Progenitor cell of endocrine pancreas (in vitro differentiated cells): ENCODE results near the gene SPRR1A. TPM values are rescaled to one million over a fixed set of nuclear protein-coding genes. Genes with fewer than 3 reads are reported as not detected.
"Not testable (repeated sequence)": the region's sequence is repeated elsewhere in the genome, so short reads cannot be mapped to it uniquely, and the experiment has no call there.

Experiments used
- DNase-seq: peaks from one replicate; pipeline ENCODE4 v3.0.0; 2021; ENCODE audit warnings: low spot score; ENCODE audit not compliant: unreplicated experiment
- H3K27ac Mint-ChIP-seq: 2 replicates; pipeline ENCODE4 v1.8.0; 2021; ENCODE audit warnings: mild to moderate bottlenecking, moderate library complexity, mixed read lengths
- H3K27me3 Mint-ChIP-seq: 2 replicates; pipeline ENCODE4 v1.8.0; 2021; ENCODE audit warnings: mixed read lengths
- H3K36me3 Mint-ChIP-seq: 2 replicates; pipeline ENCODE4 v1.8.0; 2022; ENCODE audit warnings: mixed read lengths; ENCODE audit not compliant: insufficient read depth
- H3K4me1 Mint-ChIP-seq: 2 replicates; pipeline ENCODE4 v1.8.0; 2021; ENCODE audit warnings: low read depth, mixed read lengths
- H3K4me3 Mint-ChIP-seq: 2 replicates; pipeline ENCODE4 v1.8.0; 2021; ENCODE audit warnings: low read depth, mild to moderate bottlenecking, moderate library complexity, mixed read lengths
- H3K9me3 Mint-ChIP-seq: 2 replicates; pipeline ENCODE4 v1.8.0; 2021; ENCODE audit warnings: low read depth, mixed read lengths
- total RNA-seq: library from RNA; stranded (reverse); gene quantifications from 2 replicates; pipeline ENCODE4 v1.2.1, GENCODE V29; 2021
- TF ChIP-seq, protein P1 (sequence below): fragments of 200-600 bp; sonication (generic); IDR thresholded peaks from one replicate; pipeline ENCODE4 v1.5.0; 2021; ENCODE audit warnings: antibody characterized with exemption, mild to moderate bottlenecking; ENCODE audit not compliant: unreplicated experiment

The SPRR1A gene
- total RNA-seq, 1 donor from 2014 or later, result not detected

DNA sequence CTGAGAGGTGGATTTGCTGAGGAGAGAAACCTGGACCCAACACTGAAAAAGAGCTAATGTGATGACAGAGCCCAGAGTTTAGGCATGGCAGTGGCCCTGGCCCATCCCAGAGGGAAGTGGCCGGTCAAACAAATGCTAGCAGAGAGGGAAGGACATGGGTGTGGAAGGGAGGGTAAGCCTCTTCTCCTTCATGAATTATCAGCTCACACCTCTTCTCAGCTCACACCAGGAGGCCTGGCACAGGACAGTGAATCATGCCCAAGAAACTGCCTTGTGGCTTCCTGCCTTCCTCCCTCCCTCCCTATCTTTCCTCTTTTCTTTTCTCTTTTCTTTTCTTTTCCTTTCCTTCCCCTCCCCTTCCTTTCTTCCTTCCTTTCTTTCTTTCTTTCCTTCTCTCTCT lies 16.4 kb downstream of the SPRR1A start:
- TF ChIP-seq, protein P1, sequence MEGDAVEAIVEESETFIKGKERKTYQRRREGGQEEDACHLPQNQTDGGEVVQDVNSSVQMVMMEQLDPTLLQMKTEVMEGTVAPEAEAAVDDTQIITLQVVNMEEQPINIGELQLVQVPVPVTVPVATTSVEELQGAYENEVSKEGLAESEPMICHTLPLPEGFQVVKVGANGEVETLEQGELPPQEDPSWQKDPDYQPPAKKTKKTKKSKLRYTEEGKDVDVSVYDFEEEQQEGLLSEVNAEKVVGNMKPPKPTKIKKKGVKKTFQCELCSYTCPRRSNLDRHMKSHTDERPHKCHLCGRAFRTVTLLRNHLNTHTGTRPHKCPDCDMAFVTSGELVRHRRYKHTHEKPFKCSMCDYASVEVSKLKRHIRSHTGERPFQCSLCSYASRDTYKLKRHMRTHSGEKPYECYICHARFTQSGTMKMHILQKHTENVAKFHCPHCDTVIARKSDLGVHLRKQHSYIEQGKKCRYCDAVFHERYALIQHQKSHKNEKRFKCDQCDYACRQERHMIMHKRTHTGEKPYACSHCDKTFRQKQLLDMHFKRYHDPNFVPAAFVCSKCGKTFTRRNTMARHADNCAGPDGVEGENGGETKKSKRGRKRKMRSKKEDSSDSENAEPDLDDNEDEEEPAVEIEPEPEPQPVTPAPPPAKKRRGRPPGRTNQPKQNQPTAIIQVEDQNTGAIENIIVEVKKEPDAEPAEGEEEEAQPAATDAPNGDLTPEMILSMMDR, result no peak
- no peaks in the 10 kb centered on the region for H3K36me3 Mint-ChIP-seq
- H3K4me3 Mint-ChIP-seq, result no peak overlapping the region
- peaks cover 9% of the 10 kb centered on the region for H3K9me3 Mint-ChIP-seq
- DNase-seq, result no peak
- H3K27me3 Mint-ChIP-seq, result no peaks in the 10 kb centered on the region
- H3K27ac Mint-ChIP-seq, result no peak overlapping the region
- peaks cover 10% of the 10 kb centered on the region for H3K4me1 Mint-ChIP-seq

DNA sequence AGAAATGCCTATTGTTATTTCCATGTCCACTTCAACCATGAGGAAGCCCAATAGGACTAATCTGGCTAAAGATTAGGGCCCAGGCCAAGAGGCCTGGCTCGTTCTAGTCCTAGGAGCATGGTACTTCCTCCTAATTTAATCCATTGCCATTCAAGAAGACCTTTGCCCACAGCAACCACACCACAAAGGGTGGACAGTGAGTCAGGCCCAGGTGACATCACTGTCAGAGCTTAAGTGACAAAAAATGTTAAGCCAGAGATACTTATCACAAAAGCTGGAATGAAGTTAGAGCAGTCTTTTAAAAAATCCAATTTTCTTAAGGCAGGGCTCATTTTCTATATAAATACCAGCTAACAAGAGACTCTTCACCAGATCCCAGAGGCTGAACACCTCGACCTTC lies 17.5 kb downstream of the SPRR1A start, which contains the start of gene SPRR3:
SPRR3 (plus strand) TSS at position 368 of the 400 bp plus-strand sequence. CDS start 1,272 bp downstream, outside the sequence.
- Mint-ChIP-seq H3K4me1 (peaks cover 10% of the 10 kb centered on the region), H3K36me3 (no peaks in the 10 kb centered on the region), H3K27ac (no peak within 1 kb of the TSS), H3K4me3 (no peak within 1 kb of the TSS), H3K9me3 (peaks cover 5% of the 10 kb centered on the region), H3K27me3 (no peaks in the 10 kb centered on the region)
- no peak for DNase-seq
- TF ChIP-seq, protein P1, result no peak

DNA sequence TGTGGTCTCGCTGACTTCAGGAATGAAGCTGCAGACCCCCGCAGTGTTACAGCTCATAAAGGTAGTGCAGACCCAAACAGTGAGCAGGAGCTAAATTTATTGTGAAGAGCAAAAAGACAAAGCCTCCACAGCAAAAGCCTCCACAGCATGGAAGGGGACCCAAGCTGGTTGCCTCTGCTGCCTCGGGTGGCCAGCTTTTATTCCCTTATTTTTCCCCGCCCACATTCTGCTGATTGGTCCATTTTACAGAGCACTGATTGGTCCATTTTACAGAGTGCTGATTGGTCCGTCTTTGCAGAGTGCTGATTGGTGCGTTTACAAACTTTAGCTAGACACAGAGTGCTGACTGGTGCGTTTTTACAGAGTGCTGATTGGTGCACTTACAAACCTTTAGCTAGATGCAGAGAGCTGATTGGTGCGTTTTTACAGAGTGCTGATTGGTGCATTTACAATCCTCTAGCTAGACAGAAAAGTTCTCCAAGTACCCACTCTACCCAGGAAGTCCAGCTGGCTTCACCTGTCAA lies 27.4 kb downstream of the SPRR1A start:
- H3K9me3 Mint-ChIP-seq, H3K36me3 Mint-ChIP-seq, DNase-seq, H3K4me1 Mint-ChIP-seq, H3K27ac Mint-ChIP-seq, H3K4me3 Mint-ChIP-seq, H3K27me3 Mint-ChIP-seq: not testable (repeated sequence)

DNA sequence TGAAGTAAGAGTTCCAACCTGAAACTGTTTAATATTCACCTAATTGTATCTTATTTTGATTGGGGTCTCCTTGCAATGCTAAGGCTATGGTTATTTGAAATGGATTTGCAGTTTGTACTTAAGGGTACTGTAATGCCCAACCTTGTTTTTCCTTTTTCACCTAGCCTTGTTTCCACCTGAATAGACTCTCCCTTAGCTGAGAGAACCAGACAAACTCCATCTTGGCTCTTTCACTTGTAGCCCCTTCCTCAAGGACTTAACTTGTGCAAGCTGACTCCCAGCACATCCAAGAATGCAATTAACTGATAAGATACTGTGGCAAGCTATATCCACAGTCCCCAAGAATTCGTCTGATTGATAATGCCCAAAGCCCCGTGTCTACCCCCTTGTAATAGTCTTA lies 37.9 kb downstream of the SPRR1A start:
- H3K27me3 Mint-ChIP-seq, DNase-seq, H3K36me3 Mint-ChIP-seq, H3K9me3 Mint-ChIP-seq, H3K4me3 Mint-ChIP-seq, H3K27ac Mint-ChIP-seq: not testable (repeated sequence)
- H3K4me1 Mint-ChIP-seq, result peaks cover 13% of the 10 kb centered on the region

DNA sequence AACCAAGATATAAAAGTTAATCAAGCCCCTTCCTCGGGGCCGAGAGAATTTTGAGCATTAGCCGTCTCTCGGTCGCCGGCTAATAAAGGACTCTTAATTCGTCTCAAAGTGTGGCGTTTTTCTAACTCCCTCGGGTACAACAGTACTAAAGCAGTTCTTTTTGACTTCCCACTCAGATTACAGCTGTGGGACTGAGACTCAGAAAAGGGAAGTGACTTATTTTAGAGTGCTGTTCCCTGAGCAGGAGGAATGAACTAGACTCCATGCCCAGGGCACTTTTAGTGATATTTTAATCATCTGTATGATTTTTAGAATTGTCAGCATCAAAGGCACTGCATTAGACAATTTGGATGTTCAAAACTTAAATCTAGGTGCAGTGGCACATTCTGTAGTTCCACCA lies 38.5 kb downstream of the SPRR1A start:
- DNase-seq, H3K27me3 Mint-ChIP-seq, H3K27ac Mint-ChIP-seq, H3K36me3 Mint-ChIP-seq, H3K9me3 Mint-ChIP-seq, H3K4me3 Mint-ChIP-seq: not testable (repeated sequence)
- peaks cover 13% of the 10 kb centered on the region for H3K4me1 Mint-ChIP-seq

DNA sequence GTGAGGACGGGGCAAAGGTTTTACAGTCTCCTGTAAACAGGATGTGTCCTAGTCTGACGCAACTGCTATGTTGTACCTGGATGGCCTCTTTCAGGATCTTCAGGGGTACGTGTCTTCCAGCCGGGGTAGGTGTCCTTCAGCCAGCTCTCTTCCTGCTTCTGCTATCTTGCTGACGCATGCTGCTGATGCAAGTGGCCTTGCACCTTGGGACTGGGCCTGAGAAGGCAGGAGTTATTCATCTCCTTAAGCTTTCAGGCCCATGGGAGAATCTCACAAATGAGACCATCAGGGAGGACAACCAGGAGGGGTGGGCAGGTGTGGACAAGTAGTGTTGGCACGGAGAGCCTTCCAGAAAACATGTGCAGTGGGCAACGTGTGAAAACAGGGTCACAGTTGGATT lies 39.2 kb downstream of the SPRR1A start:
- no peak overlapping the region for H3K4me3 Mint-ChIP-seq
- no peaks in the 10 kb centered on the region for H3K36me3 Mint-ChIP-seq
- no peak overlapping the region for H3K27ac Mint-ChIP-seq

DNA sequence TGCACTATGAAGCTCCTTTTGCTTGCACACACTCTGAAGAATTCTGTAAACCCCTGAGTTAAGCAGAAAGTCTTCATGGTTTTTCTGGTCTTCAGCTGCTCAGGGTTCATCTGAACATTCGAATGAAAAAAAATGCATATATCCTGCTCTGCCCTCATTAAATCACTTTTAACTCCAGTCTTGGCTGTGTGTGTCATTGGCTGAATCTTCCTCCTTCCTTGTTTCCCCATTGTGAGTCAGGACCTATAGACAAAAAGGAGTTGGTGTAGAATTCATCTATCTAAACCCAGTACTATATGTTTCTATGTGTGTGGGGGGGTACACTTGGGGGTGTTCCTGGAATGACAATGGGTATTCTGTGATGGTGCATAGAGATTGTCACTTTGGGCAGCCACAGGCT lies 40.5 kb downstream of the SPRR1A start:
- no peaks in the 10 kb centered on the region for H3K9me3 Mint-ChIP-seq
- no peak overlapping the region for H3K27ac Mint-ChIP-seq
- H3K4me3 Mint-ChIP-seq, result no peak overlapping the region
- TF ChIP-seq, protein P1, result no peak
- peaks cover 13% of the 10 kb centered on the region for H3K4me1 Mint-ChIP-seq
- H3K36me3 Mint-ChIP-seq, result no peaks in the 10 kb centered on the region
- no peak for DNase-seq
- no peaks in the 10 kb centered on the region for H3K27me3 Mint-ChIP-seq

More for the DNA sequence above, 39.2 kb downstream of the SPRR1A start:
- no peaks in the 10 kb centered on the region for H3K27me3 Mint-ChIP-seq
- no peak for DNase-seq
- H3K9me3 Mint-ChIP-seq, result no peaks in the 10 kb centered on the region
- TF ChIP-seq, protein P1, result no peak
- H3K4me1 Mint-ChIP-seq, result peaks cover 13% of the 10 kb centered on the region
